Fibroblast of gingiva (primary cell): ENCODE results near the gene RB1.

Source experiments
- DNase-seq: peaks from one replicate; pipeline ENCODE4 v3.0.0-alpha.2; 2011; ENCODE audit warnings: low read depth

The RB1 gene

DNA sequence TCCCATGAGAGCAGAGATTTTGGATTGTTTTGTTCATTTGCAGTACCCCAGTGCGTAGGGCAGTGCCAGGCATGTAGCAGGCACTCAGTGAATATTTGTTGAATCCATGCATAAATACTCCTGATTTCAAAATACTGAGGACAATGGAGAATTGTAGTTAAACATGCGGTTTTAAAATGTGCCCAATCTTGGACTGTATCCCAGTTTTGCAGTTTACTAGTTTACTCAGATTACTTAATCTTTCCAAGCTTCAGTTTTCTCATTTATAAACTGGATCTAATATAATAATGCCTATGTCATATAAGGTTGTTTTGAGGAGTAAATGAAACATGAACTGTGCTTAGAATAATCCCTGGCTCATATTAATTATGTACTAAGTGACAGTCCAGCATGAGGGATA, 190.3 kb downstream of the RB1 start:
- peak; percentile 86 for DNase-seq

DNA sequence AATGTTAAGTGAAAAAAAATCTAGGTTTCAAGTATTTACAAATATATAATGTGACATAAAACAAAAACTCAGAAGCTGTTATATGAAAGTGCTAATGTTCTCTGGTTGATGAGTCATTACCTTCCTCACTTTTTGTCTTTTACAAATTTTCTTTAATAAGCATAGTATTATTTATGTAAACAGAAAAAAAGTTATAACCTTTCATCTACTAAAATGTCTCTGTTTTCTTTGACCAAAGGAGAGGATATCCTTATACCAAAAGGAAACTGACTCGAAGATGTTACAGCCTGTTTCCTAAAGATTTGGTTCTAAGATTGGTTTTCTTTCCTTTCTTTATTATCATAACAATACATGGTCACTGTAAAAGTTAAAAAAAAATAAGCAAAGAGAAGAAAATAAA, 191.3 kb downstream of the RB1 start:
- no peak for DNase-seq

DNA sequence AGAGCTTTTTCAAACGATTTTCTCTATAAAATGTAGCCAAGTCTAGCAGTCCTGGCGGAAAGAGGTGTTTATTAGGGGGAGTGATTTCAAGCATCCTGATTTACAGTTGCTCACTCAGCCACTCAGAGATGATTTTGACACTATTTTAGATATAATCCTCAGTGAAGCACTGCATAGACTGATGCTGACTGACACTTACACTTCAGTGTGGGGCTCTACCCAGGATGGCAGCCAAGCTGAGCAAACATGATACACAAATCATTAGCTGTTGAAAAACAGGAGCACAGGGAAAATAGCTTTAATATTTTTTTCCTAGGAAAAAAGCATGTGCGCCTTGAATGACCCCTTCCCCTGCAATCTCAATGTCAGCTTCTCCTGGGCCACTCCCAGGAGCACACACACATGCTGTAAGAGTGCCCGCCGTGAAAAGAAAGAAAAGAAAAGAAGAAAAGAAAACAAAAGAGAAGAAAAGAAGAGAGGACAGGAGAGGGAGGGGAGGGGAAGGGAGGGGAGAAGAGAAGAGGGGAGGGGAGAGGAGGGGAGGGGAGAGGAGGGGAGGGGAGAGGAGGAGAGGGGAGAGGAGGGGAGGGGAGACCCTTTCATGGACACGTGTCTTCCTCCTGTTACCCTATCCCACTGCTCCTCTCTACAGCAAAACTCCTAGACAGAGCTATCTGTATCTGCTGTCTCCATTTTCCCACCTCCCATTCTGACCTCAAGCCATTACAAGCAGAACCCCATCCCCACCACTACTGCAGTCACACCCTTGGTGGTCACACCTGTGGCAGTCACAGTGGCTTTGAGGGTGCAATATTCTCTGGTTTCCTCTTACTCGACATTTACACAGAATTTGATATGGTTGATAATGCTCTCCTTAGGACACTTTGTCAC, 193.0 kb downstream of the RB1 start:
- DNase-seq = no peak

DNA sequence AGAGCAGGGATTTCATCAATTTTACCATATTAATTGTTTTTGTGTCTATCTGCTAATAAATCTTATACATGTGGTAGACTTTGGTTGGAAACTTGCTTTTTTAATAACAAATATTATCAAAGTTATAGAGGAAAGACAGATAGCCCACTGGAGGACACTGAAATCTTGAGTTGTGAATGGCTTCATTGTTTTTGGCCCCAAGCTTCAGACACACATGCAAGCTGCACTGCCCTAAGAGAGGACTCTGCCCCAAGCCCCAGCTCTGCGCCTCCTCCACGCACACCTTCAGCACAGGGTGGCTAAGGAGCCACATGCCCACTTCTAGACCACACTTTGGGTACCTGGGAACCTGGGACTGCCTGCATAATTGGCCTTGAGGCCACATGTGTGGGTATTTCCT, 194.1 kb downstream of the RB1 start:
- no peak for DNase-seq

DNA sequence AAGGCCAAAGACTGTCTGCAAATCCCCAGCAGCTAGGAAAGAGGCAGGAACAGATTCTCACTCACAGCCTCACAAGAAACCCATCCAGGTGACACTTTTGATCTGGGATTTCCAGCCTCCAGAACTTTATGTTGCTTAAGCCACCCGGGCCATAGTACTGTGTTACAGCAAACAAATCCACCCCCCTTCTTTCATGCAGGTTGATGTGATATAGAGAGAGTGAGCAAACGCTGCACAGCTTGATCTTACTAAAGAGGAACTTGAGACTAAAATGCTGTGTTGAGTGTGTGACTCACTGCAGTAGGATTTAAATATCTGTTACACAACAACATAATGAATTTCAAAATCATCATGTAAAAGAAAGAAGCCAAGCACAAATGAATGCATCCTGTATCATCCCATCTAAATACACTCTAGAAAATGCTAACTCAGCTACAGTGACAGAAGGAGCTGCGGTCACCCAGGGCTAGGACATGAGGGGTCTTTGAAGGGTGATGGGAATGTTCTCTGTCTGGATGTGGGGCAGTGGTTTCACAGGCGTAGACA, 197.2 kb downstream of the RB1 start:
- DNase-seq = peak; percentile 93

DNA sequence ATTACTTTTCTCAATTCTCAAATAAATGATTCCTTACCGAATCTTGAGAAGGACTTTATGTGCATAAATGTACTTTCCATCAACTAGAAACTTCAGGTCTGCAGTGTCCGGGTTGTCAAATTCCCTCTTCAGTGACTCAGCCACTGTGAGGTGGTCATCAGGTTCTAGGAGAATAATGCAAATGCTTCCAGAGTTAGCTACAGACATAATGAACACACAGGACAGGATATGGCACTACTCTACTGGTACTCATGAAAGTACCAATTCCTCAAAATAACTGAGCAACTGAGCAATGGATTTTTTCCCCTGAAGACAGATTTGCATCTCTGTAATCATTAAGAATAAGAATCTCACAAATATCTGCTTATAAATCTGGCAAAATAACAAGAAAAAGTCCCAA, 198.2 kb downstream of the RB1 start:
- no peak for DNase-seq

DNA sequence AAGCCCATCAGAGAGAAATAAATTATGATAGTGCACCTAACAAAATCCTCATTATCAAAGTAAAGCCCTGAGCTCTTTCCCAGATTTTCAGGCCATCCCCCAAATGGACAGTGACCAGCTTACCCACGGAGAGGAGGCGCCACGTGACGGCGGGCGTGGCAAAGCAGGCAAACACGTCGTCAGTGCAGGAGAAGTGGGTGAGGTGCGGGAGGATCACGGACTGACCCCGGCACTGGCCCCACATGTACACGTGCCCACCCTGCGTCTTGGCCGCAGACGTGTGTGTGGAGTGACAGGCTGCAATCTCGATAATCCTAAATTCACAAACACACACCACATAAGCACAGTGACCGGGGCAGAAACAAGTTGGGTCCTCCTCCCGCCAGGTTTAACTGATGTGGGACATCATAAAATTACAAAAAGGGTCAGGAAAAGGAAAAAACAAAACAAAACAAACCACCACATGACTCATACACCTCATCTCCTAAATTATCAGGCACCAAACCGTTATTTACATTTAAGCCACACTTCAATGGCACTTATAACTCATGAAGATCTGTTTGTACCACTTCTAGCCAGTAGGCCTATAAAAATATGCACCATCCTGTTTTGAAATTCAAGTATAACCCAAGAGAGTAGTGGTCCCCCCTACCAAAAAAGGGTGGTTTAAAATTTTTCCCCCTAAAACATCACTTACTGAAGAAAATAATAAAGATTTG, 199.2 kb downstream of the RB1 start:
- DNase-seq = no peak

DNA sequence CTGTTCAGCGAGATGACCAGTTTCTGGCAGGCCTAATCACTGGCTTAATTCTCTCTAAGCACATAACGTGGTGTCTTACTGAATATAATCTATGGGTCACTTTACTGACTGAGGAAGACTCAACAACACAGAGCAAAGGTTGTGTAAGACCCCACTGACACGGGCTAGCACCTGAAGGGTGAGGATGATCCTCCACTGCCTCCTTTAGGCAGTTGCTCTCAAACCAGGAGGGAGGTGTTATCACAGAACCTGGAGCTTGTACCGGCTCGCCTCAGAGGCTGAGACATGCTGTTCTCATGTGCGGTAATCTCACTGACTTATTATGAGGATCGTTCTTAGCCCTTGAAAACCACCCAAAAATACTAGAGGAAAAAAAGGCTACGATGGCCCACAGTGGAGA, 201.1 kb downstream of the RB1 start:
- DNase-seq = no peak

DNA sequence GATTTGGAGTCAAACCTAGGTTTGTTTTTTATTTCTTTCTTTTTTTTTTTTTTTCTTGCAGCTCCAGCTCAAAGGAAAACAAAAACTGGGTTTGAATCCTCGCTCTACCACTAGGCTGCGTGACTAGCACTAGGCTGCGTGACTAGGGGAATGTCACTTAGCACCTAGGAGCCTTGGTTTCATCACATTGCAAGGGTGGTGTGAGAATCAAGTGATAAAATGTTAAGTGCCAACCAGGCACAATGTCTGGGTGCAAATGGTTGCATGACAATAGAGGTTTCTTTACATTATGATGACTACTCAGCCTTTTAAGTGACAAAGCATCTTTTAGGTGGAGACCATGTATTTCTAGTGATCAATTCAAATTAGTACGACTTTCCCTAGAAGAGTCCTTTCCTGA, 201.5 kb downstream of the RB1 start:
- DNase-seq = no peak

DNA sequence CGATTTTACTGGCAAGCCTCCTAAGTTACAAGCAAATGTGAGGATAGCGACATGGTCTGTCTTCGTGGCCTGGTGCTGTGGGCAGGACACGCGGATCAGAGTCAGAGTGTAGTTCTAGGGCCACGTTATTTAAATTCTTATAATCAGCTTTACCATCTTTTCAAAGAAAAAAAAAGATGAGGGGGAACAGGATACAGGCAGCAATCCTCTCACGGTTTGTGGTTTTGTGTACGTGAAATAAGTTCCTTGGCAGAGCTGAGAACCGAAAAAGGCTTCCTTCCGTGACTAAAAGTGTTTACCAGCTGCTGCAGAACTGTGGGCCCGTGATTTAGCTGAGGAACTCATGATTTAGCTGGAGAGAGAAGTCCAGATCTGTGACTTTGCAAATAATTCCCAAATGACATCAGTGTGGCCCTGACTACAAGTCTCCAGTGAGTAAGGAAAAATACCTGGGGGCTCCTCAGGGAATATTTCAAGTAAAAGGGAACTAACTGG, 202.1 kb downstream of the RB1 start:
- peak; percentile 60 for DNase-seq

DNA sequence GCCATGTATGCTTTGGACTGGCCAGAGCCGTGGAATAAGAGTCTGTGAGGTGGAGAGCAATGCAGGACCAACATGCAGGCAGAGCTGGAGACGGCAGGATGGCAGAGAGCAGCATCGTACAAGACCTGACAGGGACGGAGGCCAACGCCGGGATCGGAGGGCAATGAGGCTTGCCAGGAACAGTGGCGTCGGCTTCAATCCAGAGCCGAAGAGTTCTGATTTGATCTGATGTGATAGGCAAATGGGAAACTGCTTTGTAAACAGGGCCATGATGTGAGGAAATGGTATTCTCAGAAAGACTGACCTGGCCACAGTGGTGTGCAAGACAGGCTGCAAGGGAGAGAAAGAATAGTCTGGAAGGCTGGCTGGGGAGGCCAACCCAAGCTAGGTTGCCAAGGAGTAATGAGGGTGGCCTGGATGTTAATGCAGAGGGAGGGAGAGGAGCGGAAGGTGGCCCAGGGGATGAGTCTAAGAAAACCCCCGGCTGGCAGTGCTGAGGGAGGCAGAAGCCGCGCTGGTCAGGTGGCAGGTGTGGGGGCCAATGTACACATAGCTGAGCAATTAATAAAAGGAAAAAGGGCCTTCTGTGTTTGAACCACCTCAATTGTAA, 202.6 kb downstream of the RB1 start:
- no peak for DNase-seq

DNA sequence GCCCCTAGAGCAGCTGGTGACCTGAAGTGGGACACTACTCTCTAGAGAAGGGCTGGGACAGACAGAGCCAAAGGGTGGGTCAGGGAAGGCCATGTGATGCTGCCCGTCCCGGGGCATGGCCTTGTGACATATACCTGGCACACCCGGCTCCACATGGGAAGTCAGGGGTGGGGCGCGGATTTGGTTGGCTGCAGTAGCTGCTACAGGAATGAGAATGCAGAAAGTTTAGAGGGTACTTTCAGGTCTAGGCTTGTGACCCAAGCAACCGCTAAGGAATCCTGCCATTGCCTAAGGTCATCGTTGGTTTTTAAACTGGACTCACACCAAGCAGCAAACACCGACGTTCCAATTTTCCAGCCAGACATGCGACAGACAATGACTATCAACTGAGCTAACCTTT, 203.5 kb downstream of the RB1 start:
- no peak for DNase-seq

DNA sequence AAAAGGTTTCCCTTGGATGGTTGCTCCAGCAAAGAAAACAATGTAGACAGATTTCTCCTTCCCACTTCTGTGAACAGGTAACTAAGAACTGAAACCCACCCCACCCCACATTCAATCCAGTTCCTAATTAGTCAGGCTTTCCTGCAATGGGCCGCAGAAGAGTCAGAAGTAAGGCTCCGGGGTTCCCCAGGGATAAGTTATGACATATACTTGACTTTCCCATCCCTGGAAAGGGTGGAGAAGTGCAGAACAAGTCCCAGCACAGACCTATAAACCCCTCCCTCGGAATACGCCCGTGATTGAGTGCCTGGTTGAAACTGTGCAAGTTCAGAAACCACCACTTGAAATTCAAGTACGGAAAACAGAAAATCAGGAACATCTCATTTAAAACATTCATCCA, 204.5 kb downstream of the RB1 start:
- no peak for DNase-seq

DNA sequence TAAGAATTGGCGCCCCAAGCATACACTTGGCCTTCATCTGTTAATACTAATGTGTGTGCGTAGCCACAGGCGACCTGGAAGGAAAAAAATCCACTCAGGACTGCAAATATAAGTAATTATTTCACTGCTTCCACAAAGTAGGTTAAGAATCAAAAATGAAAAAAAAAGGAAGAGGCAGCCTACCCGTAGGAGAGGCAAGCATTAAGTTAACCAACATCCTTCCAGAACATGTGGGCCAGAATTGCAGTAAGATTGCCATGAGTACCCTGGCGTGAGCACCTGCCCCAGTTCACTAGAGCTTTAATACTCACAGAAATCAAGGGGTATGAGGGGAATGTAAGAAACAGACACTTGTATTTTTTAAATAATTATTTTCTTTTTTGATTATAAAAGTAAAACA, 207.1 kb downstream of the RB1 start:
- DNase-seq = no peak

DNA sequence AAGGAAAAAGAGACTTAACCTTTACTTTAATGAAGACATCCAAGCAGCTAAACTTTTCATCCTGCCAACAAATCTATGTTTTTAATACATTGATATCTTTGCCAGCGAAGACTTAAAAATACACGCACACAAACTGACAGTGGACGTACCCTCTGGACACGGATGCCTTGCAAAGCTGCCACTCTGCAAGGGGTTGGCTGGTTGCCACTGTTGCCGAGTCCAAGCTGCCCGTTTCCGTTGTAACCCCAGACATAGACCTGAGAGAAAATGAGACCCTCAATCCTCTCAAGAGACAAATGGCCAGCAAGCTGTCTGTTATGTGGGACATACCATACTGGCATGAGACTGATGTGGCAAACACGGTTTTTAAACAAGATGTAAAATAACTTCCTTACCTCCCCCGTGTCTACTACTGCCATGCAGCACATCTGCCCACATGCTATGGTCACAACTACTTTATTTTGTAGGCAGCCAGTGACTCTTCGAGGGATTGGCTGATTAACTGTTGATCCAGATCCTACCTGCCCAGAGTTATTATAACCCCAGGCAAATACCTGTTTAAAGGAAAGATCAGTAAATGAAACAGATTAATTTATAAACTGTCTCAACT, 208.2 kb downstream of the RB1 start:
- no peak for DNase-seq

DNA sequence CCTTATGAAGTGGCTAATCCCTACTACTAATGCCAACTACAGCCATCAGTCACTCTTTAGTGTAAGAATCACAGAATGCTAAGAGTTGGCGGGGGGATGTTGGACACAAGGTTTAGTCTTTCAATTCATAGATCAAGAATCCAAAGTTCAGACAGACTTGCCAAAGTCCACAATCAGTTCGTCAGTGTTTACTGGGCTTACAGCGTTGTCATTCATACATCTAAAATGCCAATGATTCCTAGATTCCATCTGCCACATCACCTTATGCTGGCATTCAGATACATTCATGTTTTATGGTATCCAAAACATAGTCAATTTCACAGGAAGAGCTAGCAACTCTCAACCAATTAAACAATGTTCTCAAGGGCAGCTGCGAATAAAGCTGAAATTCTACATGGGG, 211.2 kb downstream of the RB1 start:
- no peak for DNase-seq

DNA sequence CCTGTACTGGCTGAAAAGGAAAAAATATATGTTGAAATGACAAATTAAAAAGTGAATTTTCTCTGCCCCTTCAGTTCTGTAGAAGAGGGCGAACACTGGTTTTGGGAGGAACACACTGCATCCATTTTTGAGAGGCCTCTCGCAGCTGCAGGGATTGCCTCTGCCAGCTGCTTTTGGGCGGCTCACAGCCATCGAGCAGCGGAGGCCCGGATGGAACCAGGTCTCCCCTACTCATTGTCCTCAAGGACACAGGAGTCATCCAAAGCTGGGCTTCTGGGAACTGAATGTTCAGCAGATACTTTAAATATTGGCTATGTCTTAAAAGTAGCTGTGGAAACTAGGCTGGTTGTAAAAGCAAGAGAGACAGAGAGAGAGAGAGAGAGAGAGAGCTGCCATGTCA, 212.2 kb downstream of the RB1 start:
- no peak for DNase-seq

DNA sequence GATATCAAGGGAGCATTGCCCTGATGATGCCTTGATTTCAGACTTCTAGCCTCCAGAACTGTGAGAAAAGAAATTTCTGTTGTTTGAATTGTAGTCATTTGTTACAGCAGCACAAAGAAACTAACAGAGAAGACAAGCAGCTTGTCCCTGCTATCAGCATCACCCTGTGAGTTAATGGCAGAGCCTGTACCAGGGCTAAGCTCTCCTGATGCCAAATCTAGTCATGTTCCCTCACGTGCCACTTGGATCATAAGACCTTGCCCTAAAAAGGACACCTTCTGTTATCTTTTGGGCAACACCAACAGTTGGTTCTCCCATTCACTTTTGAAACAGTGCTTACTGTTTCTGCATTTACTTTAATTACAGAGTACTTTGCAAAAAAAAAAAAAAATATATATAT, 214.5 kb downstream of the RB1 start:
- DNase-seq = no peak

DNA sequence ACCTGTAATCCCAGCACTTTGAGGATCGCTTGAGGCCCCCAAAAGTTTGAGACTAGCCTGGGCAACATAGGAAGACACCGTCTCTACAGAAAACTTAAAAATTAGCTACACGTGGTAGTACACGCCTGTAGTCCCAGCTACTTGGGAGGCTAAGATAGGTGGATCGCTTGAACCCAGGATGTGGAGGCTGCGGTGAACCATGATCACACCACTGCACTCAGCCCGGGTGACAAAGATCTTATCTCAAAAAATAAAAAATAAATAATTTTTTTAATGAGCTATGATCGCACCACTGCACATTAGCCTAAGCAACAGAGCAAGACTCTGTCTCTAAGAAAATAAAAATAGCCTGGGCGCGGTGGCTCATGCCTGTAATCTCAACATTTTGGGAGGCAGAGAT, 222.7 kb downstream of the RB1 start:
- DNase-seq = no peak

DNA sequence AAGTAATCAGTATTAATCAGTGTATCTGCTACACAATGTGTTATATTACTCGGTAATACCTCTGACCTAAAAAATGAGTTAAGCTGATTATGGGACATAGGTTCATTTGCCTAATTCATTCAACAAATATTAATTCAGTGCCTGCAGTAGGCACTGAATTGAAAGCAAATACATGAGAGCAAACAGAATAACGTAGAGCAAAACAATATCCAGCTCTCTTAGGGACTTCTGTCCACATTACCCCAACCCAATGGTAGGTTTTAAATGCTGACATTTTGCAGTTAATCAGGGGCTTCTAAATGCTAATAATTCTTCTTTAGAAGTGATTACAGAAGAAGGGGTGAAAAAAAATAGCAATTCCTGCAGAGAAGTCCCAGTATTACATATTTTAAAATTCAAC, 224.4 kb downstream of the RB1 start:
- DNase-seq = no peak

DNA sequence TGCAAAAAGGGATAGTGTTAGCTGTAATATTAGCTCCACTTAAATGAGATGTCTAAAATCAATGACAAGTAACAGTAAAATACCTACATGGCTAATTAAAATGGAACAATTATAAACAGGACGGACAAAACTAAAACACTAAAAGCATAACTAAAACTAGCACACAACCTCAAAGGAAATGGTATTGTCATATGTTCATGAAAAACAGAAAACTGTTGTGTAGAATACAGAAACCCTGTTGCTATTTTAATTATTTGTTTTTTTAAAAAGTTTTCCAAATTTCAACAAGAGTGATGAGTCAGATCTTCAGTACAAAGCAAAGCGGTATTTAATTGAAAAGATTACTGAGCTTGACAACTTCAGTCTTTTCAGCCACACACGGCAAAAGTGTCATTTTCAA, 225.2 kb downstream of the RB1 start:
- no peak for DNase-seq

DNA sequence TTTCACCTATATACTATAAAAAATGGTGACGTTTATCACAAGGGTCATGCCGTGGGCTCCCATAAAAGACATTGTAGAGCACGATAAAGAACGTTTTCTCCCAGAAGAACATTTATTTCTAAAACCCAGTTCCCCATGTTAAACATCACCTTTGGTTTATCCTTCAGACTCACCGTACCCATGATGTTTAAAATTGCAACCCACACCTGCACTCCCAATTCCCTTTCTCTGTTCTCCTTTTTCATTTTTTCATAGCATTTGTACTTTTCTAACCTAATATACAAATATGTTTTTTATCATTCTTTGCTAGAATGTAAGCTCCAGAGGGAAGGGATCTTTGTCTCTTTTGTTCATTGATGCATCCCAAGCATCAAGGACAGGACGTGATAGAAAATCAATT, 227.3 kb downstream of the RB1 start:
- no peak for DNase-seq
